Ascending aorta (tissue), 2 donors: ENCODE data around the gene BRD4. TPM values are rescaled to one million over a fixed set of nuclear protein-coding genes. Genes with fewer than 3 reads are reported as not detected.

ENCODE experiments used
- DNase-seq, 2 donors: peaks; one replicate each; pipeline ENCODE4 v3.0.0-alpha.2; 2019; ENCODE audit warnings: low spot score in 2 of 2
- H3K27ac ChIP-seq, 2 donors: fragments of 200-600 bp; sonication (generic); one replicate each; pipeline ENCODE4 v1.5.1; 2016 to 2017; ENCODE audit warnings: mild to moderate bottlenecking in 1 of 2
- H3K27me3 ChIP-seq: fragments of 200-600 bp; sonication (generic); one replicate; pipeline ENCODE4 v1.5.1; 2017
- H3K36me3 ChIP-seq, 2 donors: fragments of 200-600 bp; sonication (generic); one replicate each; pipeline ENCODE4 v1.5.1; 2016
- H3K4me1 ChIP-seq, 2 donors: fragments of 200-600 bp; sonication (generic); one replicate each; pipeline ENCODE4 v1.5.1; 2016 to 2017; ENCODE audit warnings: mild to moderate bottlenecking in 1 of 2
- H3K4me3 ChIP-seq, 2 donors: fragments of 200-600 bp; sonication (generic); one replicate each; pipeline ENCODE4 v1.5.1; 2016 to 2017; ENCODE audit warnings: mild to moderate bottlenecking in 1 of 2
- H3K9me3 ChIP-seq, 2 donors: fragments of 200-600 bp; sonication (generic); one replicate each; pipeline ENCODE4 v1.5.1; 2016
- CTCF ChIP-seq, 3 experiments: fragments of 200-600 bp in 2 of 3; fragments of 450-650 bp in 1 of 3; sonication (generic) in 2 of 3; IDR thresholded peaks; one replicate each; pipeline ENCODE4 v1.5.1; 2016 to 2019; ENCODE audit warnings: antibody characterized with exemption in 3 of 3, mild to moderate bottlenecking in 1 of 3, moderate library complexity in 1 of 3
- intact Hi-C: fragments of 100-400 bp; cut with DNase I; formaldehyde crosslinking; loops from one replicate; pipeline ENCODE4 v1.15.1; 2023
- total RNA-seq: library from RNA; depleted of rRNA; stranded (reverse); fragments of >200 nt; gene quantifications from one replicate; pipeline ENCODE4 v1.1.0, GENCODE V29; 2016

BRD4 gene
- total RNA-seq, 1 donor from 2014 or later, result 55.3 TPM

- Histone ChIP-seq H3K9me3 (no peaks in the 10 kb centered on the region), H3K27me3 (no peaks in the 10 kb centered on the region), H3K4me1 (peaks cover 31 to 92% of the 10 kb centered on the region in 2 donors), H3K36me3 (no peaks in the 10 kb centered on the region), H3K27ac (peak overlapping the region; percentile 15 to 29), H3K4me3 (peak overlapping the region in 1 of 2 donors; percentile 17)
- no peak for DNase-seq
- TF ChIP-seq CTCF (IDR thresholded peaks at IDR 0.05), result no peak
- intact Hi-C loops, result no loop called here
These were observed 39.3 kb downstream of the BRD4 start for GRCh38 chr19:15292847-15293582.

DNA sequence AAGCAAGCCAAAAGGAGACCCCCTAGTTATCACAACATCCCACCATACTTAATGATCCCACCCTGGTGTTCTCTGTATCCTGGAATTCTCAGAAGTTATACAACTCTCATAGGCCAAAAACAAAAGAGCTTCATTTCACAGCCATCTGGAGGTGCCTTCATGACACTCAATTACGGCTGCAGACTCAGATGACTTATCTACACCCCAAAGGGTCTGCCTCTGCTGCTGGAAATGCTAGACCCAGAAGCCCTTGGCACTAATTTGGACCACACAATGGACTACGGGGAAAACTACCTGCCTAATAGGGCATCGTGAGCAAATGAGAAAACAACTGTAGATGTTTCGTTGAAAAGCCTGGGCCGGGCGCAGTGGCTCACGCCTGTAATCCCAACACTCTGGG lies 40.2 kb downstream of the BRD4 start:
- Histone ChIP-seq H3K4me1 (peaks cover 28 to 91% of the 10 kb centered on the region in 2 donors), H3K27ac (no peak overlapping the region), H3K4me3 (no peak overlapping the region), H3K27me3 (no peaks in the 10 kb centered on the region), H3K9me3 (no peaks in the 10 kb centered on the region), H3K36me3 (no peaks in the 10 kb centered on the region)
- intact Hi-C loops, result no loop called here
- no peak for DNase-seq
- TF ChIP-seq CTCF (IDR thresholded peaks at IDR 0.05), result no peak

DNA sequence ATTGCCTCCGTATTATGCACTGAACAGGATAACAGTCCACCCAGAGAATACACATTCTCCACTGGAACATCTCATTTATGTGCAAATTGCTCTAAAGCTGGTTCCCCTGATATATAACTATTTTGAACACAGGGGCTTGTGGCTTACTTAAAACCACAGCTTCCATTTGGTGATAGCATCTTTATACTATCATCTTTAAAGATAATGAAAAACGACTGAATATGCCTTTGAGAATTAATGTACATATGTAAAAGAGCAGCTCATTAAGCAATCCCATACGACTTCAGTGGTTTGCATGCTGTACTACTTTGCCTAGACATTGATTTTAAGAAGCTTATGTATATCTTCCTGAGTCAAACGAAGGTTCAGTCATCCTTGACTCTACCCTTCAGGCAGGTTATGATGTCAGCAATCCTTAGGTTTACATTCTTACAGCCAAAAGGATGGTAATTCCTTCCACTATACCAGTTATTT lies 40.8 kb downstream of the BRD4 start:
- no peak for TF ChIP-seq CTCF (IDR thresholded peaks at IDR 0.05)
- no peaks in the 10 kb centered on the region for H3K9me3 ChIP-seq
- no peaks in the 10 kb centered on the region for H3K36me3 ChIP-seq
- H3K4me3 ChIP-seq, result no peak overlapping the region
- intact Hi-C loops, result no loop called here
- no peaks in the 10 kb centered on the region for H3K27me3 ChIP-seq
- DNase-seq, result no peak
- peaks cover 24 to 86% of the 10 kb centered on the region in 2 donors for H3K4me1 ChIP-seq
- H3K27ac ChIP-seq, result no peak overlapping the region

- H3K9me3 ChIP-seq, result no peaks in the 10 kb centered on the region
- no peak for TF ChIP-seq CTCF (IDR thresholded peaks at IDR 0.05)
- intact Hi-C loops, result no loop called here
- no peak overlapping the region for H3K4me3 ChIP-seq
- peaks cover 28 to 85% of the 10 kb centered on the region in 2 donors for H3K4me1 ChIP-seq
- no peak overlapping the region for H3K27ac ChIP-seq
- H3K36me3 ChIP-seq, result no peaks in the 10 kb centered on the region
- no peak for DNase-seq
- H3K27me3 ChIP-seq, result no peaks in the 10 kb centered on the region
These were observed 41.2 kb downstream of the BRD4 start for GRCh38 chr19:15291089-15291488.

DNA sequence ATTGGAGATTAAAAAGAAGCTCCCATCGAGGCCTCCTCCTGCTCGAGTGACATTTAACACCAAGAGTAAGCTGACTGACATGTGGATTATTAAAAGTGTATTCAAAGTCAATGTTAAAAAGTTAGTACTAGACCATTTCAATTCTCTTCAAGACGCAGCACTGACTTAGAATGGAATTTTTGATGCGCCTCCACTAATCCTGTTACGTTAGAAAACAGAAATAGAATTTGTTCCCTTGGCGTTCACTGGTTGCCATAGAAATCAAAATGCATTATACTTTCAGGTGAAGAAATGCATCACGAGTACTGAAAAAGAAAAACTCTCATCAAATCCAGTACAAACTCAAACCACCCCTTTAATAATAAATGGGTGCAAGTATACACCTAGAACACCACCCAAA lies 42.2 kb downstream of the BRD4 start:
- DNase-seq, result no peak
- Histone ChIP-seq H3K27ac (peak overlapping the region in 1 of 2 donors; percentile 1), H3K4me1 (peaks cover 28 to 84% of the 10 kb centered on the region in 2 donors), H3K36me3 (no peaks in the 10 kb centered on the region), H3K4me3 (no peak overlapping the region), H3K9me3 (no peaks in the 10 kb centered on the region), H3K27me3 (no peaks in the 10 kb centered on the region)
- TF ChIP-seq CTCF (IDR thresholded peaks at IDR 0.05), result no peak
- intact Hi-C loops, result no loop called here
